ENCODE measurements around the gene DCST1.
A peak's percentile ranks its signal among the peaks of the same experiment; 100 is the strongest.

The DCST1 gene

GRCh38 chr1:155066777-155067176, 33.2 kb downstream of the DCST1 start:
- WGBS, 2 experiments: 91 to 94% methylated on average over 8 of the region's 8 CpGs
- Histone ChIP-seq H3K27ac (ENCODE audit: insufficient read depth, low read depth, low read length, poor library complexity, severe bottlenecking) (no peak overlapping the region), H3K4me1 (ENCODE audit: control insufficient read depth, insufficient read depth, low read length) (peaks cover 43% of the 10 kb centered on the region), H3K27me3 (ENCODE audit: control insufficient read depth, insufficient read depth, low read length, poor library complexity, severe bottlenecking) (peaks cover 35% of the 10 kb centered on the region), H3K9me3 (ENCODE audit: control insufficient read depth, low read length) (no peaks in the 10 kb centered on the region), H3K4me3 (ENCODE audit: insufficient read depth, low read depth, low read length) (no peak overlapping the region), H3K36me3 (ENCODE audit: control insufficient read depth, insufficient read depth, low read length) (no peaks in the 10 kb centered on the region)

DNA sequence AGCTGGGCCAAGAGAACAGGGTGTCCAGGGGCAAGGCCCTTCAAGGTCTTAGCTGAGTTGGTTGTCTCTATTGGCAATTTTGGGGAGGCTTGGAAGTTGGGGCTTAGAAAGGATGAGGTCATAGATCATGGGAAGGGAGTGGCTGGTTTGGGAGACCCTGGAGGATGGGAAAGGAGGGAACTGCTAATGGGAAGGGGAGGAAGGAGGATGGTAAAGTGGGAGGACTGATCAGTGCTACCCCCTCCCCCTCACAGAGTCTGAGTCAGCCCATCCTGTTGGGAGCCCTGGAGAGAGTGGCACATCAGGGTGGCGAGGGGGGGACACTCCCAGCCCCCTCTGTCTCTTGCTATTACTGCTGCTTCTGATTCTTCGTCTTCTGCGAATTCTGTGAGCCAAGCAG, 35.0 kb downstream of the DCST1 start:
- Histone ChIP-seq H3K36me3 (ENCODE audit: control insufficient read depth, insufficient read depth, low read length) (no peaks in the 10 kb centered on the region), H3K27ac (ENCODE audit: insufficient read depth, low read depth, low read length, poor library complexity, severe bottlenecking) (no peak overlapping the region), H3K9me3 (ENCODE audit: control insufficient read depth, low read length) (no peaks in the 10 kb centered on the region), H3K4me1 (ENCODE audit: control insufficient read depth, insufficient read depth, low read length) (peaks cover 34% of the 10 kb centered on the region), H3K27me3 (ENCODE audit: control insufficient read depth, insufficient read depth, low read length, poor library complexity, severe bottlenecking) (peaks cover 37% of the 10 kb centered on the region), H3K4me3 (ENCODE audit: insufficient read depth, low read depth, low read length) (no peak overlapping the region)
- WGBS, 2 experiments: 78 to 88% methylated on average over 3 of the region's 3 CpGs

- no peak overlapping the region for H3K27ac ChIP-seq (ENCODE audit: insufficient read depth, low read depth, low read length, poor library complexity, severe bottlenecking)
- H3K4me1 ChIP-seq (ENCODE audit: control insufficient read depth, insufficient read depth, low read length): peaks cover 29% of the 10 kb centered on the region
- peaks cover 40% of the 10 kb centered on the region for H3K27me3 ChIP-seq (ENCODE audit: control insufficient read depth, insufficient read depth, low read length, poor library complexity, severe bottlenecking)
- H3K4me3 ChIP-seq (ENCODE audit: insufficient read depth, low read depth, low read length): no peak overlapping the region
- H3K9me3 ChIP-seq (ENCODE audit: control insufficient read depth, low read length): no peaks in the 10 kb centered on the region
- 41 to 42% methylated on average over 7 of the region's 7 CpGs for WGBS, 2 experiments
- no peaks in the 10 kb centered on the region for H3K36me3 ChIP-seq (ENCODE audit: control insufficient read depth, insufficient read depth, low read length)
Measured at GRCh38 chr1:155069551-155070157, 36.0 kb downstream of the DCST1 start.

- peaks cover 43% of the 10 kb centered on the region for H3K27me3 ChIP-seq (ENCODE audit: control insufficient read depth, insufficient read depth, low read length, poor library complexity, severe bottlenecking)
- no peaks in the 10 kb centered on the region for H3K9me3 ChIP-seq (ENCODE audit: control insufficient read depth, low read length)
- no peak overlapping the region for H3K27ac ChIP-seq (ENCODE audit: insufficient read depth, low read depth, low read length, poor library complexity, severe bottlenecking)
- H3K4me3 ChIP-seq (ENCODE audit: insufficient read depth, low read depth, low read length): peak overlapping the region; percentile 47
- peaks cover 23% of the 10 kb centered on the region for H3K4me1 ChIP-seq (ENCODE audit: control insufficient read depth, insufficient read depth, low read length)
- H3K36me3 ChIP-seq (ENCODE audit: control insufficient read depth, insufficient read depth, low read length): no peaks in the 10 kb centered on the region
- 16 to 18% methylated on average over 27 to 28 of the region's 28 CpGs for WGBS, 2 experiments
Measured at GRCh38 chr1:155070158-155070621, 36.6 kb downstream of the DCST1 start.

DNA sequence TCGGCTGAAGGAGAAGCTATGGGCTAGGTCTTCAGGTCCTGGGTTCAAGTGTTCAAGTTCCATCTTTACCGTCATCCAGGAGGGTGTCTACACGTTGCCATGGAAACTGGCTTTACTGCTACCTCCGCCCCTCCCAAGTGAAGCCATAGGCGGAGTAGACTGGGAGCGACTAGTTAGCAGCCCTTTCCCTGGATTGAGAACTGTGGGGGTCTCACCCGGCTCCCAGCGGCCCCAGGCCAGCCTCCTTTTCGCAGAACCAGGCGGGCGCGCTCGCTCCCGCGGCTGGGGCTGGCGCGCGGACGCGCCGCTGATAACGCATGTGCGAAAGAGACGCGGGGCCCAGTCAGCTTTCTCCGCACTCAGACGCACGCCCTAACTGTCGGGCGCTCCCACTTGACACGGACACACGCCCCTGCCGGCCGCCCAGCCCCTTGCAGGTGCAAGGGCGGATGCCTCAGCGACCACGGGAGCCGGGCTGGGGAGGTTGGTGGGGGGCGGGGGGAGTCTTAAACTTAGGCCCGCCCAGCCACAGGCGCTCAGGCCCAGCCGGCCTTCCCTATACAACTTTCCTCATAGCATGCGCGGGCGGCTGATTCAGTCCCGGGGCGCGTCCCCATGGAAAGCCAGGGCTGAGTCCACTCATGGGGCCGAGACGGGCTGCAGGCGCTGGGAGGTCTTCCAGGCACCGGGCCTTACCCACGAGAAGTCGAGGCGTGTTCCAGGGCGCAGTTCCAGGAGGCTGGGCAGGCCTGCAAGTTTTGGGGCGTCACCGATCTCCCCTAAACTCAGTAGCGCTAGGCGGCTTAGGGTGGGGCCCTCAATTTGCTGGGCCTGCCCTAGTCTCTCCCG, 37.3 kb downstream of the DCST1 start:
- Histone ChIP-seq H3K36me3 (ENCODE audit: control insufficient read depth, insufficient read depth, low read length) (no peaks in the 10 kb centered on the region), H3K27me3 (ENCODE audit: control insufficient read depth, insufficient read depth, low read length, poor library complexity, severe bottlenecking) (peaks cover 43% of the 10 kb centered on the region), H3K4me1 (ENCODE audit: control insufficient read depth, insufficient read depth, low read length) (peaks cover 22% of the 10 kb centered on the region), H3K27ac (ENCODE audit: insufficient read depth, low read depth, low read length, poor library complexity, severe bottlenecking) (no peak overlapping the region), H3K4me3 (ENCODE audit: insufficient read depth, low read depth, low read length) (peak overlapping the region; percentile 47), H3K9me3 (ENCODE audit: control insufficient read depth, low read length) (no peaks in the 10 kb centered on the region)
- WGBS, 2 experiments: 7 to 8% methylated on average over 61 of the region's 61 CpGs

- Histone ChIP-seq H3K4me3 (ENCODE audit: insufficient read depth, low read depth, low read length) (no peak overlapping the region), H3K36me3 (ENCODE audit: control insufficient read depth, insufficient read depth, low read length) (no peaks in the 10 kb centered on the region), H3K9me3 (ENCODE audit: control insufficient read depth, low read length) (no peaks in the 10 kb centered on the region), H3K4me1 (ENCODE audit: control insufficient read depth, insufficient read depth, low read length) (peaks cover 22% of the 10 kb centered on the region), H3K27me3 (ENCODE audit: control insufficient read depth, insufficient read depth, low read length, poor library complexity, severe bottlenecking) (peaks cover 43% of the 10 kb centered on the region), H3K27ac (ENCODE audit: insufficient read depth, low read depth, low read length, poor library complexity, severe bottlenecking) (no peak overlapping the region)
- 16 to 24% methylated on average over 14 of the region's 14 CpGs for WGBS, 2 experiments
Measured at GRCh38 chr1:155071701-155072100, 38.1 kb downstream of the DCST1 start.

DNA sequence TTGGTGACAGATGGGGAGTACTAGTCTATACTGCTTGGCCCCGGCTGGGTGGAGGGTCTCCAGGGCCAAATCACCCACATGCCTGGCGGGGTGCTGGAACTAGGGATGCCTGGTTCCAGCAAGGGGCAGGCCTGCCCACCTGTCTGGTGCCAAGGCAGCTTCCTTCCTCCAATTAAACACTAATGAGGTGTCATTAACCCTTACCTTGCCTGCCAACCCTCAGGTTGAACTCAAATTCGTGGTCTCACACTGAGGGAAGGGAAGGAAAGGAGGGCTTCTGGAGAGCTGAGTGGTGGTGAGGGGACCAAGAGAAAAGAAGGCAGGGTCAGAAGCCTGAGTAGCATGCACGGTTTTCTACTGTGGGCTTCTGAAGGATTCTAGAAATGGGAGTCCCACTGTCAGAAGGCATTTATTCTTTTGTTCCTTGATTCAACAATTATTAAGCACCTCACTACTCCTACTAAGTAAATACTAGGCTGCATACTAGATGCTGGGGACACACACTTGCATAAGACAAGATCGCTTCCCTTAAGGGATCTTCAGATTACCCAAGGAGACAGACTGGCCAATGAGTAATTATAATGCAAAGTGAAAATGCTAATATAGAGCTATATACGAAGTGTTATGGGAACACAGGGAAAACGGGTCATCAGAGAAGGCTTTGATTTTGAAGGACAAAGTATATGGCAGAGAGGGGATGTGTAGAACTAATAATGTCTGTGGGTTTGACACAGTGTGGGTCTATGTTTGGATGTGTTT, 39.1 kb downstream of the DCST1 start:
- Histone ChIP-seq H3K27me3 (ENCODE audit: control insufficient read depth, insufficient read depth, low read length, poor library complexity, severe bottlenecking) (peaks cover 47% of the 10 kb centered on the region), H3K9me3 (ENCODE audit: control insufficient read depth, low read length) (no peaks in the 10 kb centered on the region), H3K27ac (ENCODE audit: insufficient read depth, low read depth, low read length, poor library complexity, severe bottlenecking) (no peak overlapping the region), H3K4me1 (ENCODE audit: control insufficient read depth, insufficient read depth, low read length) (peaks cover 22% of the 10 kb centered on the region), H3K36me3 (ENCODE audit: control insufficient read depth, insufficient read depth, low read length) (no peaks in the 10 kb centered on the region), H3K4me3 (ENCODE audit: insufficient read depth, low read depth, low read length) (no peak overlapping the region)
- WGBS, 2 experiments: 57 to 61% methylated on average over 7 of the region's 7 CpGs

DNA sequence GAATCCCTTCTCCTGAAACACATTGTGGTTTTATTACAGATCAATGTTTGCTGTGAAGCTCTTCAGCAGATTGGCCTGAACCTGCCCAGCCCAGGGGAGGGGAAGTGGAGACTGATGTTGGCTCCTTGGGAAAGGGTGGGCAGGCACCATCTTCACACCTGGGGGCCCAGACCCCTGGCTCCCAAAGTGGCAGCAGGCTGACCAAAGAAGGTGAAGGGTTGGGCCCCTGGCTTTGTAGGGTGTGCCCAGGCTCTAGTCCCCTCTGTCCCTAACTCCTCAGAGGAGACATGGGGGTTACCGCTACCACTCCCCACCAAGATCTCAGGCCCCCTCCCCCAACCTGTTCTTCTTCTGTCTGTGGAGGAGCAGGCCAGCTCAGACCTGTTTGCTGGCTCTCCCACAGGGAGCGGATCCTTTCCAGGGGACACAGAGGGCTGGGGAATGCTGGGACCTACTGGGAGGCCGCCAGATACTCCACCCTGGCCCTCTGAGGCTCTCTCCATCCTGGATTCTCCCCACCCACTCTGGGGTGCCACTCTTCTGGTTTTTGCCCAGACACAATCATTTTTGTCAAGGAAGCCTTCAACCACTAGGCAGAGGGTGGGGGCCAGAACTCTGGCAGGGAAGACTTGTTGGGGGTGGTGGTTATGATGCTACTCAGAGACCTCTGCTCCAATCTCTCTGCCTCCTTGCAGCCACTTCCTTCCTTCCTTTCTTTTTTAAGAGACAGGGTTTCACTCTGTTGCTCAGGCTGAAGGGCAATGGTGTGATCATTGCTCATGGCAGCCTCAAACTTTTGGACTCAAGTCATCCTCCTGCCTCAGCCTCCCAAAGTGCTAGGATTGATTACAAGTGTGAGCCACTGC, 40.0 kb downstream of the DCST1 start:
- peaks cover 56% of the 10 kb centered on the region for H3K27me3 ChIP-seq (ENCODE audit: control insufficient read depth, insufficient read depth, low read length, poor library complexity, severe bottlenecking)
- peaks cover 26% of the 10 kb centered on the region for H3K4me1 ChIP-seq (ENCODE audit: control insufficient read depth, insufficient read depth, low read length)
- 88 to 93% methylated on average over 3 of the region's 3 CpGs for WGBS, 2 experiments
- no peaks in the 10 kb centered on the region for H3K36me3 ChIP-seq (ENCODE audit: control insufficient read depth, insufficient read depth, low read length)
- no peak overlapping the region for H3K27ac ChIP-seq (ENCODE audit: insufficient read depth, low read depth, low read length, poor library complexity, severe bottlenecking)
- H3K4me3 ChIP-seq (ENCODE audit: insufficient read depth, low read depth, low read length): no peak overlapping the region
- no peaks in the 10 kb centered on the region for H3K9me3 ChIP-seq (ENCODE audit: control insufficient read depth, low read length)

DNA sequence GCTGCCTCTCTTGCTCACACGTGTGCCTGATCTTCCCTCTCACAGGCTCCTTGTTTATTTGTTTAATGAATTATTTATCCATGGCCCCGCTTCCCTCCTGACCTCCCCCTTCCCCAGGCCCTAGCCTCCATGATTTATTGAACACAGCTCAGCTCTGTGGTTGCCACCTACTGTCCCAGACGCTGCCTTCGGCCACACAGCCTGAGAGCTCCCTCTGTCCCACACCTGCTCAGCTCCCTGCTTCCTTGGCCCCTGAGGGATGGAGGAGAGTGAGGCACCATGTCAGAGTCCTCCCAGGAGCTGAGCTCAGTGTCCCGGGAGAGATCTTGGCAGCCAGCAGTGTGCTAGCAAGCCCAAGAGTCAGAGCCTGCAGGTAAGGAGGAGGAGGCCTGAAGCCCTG, 41.9 kb downstream of the DCST1 start:
- no peaks in the 10 kb centered on the region for H3K9me3 ChIP-seq (ENCODE audit: control insufficient read depth, low read length)
- H3K27ac ChIP-seq (ENCODE audit: insufficient read depth, low read depth, low read length, poor library complexity, severe bottlenecking): no peak overlapping the region
- peaks cover 30% of the 10 kb centered on the region for H3K4me1 ChIP-seq (ENCODE audit: control insufficient read depth, insufficient read depth, low read length)
- H3K4me3 ChIP-seq (ENCODE audit: insufficient read depth, low read depth, low read length): no peak overlapping the region
- peaks cover 69% of the 10 kb centered on the region for H3K27me3 ChIP-seq (ENCODE audit: control insufficient read depth, insufficient read depth, low read length, poor library complexity, severe bottlenecking)
- no peaks in the 10 kb centered on the region for H3K36me3 ChIP-seq (ENCODE audit: control insufficient read depth, insufficient read depth, low read length)
- 64 to 75% methylated on average over 5 of the region's 5 CpGs for WGBS, 2 experiments

All from ectodermal cell (in vitro differentiated cells).